GM21447 (cell line): ENCODE results near the gene FUT7.

Experiments
- ATAC-seq: cut with Tn5 transposase; IDR thresholded peaks from one replicate; pipeline ENCODE4 v1.9.1; 2021; ENCODE audit not compliant: unreplicated experiment

Gene FUT7

DNA sequence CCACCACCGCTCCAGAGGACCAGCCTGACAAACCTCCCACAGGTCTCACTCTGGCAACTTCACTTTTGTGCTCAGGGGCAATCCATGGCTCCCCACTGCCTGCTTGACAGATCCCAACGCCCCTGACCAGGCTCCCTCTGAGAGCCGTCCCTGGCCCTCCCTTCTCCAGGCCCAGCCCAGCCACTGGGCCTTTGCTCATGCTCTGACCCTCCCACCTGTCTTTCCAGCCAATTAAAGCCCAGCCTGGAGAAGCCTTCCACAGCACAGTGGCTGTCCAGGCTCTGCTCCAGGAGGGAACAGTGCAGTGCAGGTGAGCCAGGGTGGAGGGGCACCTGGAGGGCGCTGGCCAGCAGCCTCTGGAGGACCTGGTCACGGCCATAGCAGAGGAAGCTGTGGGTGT, 18.7 kb upstream of the FUT7 start:
- no peak for ATAC-seq

DNA sequence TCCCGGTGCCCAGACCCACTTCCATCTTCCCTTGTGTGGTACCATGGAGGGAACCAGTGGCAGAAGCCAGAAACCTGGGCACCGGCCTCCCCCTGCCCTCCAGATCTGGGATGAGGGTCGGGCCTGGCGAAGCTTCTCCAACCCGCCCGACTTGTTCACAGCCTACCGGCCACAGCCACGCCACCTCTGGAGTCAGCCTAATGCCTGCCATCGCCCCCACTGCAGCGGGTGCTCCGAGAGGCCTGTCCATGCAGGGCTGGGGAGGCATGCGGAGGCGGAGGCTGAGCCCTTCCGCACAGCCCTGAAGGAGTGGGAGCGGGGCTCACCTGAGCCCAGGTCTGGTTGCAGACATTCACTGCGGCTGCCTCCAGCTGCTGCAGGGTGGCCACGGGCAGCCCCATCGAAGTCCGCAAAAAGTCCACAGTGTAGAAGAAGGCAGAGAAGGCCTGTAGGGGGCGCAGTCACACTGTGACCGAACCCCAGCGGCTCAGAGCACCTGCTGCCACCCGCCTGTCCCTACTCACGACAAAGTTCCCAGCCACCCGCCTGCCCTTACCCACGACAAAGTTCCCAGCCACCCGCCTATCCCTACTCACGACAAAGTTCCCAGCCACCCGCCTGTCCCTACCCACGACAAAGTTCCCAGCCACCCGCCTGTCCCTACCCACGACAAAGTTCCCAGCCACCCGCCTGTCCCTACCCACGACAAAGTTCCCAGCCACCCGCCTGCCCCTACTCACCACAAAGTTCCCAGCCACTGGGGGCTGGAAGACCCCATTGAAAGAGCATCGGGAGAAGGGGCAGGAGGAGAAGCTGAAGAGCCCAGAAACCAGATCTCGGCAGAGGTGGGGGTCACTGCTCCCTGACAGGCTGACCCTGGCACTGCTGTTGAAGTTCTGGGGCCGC, 17.9 kb upstream of the FUT7 start:
- ATAC-seq = no peak

DNA sequence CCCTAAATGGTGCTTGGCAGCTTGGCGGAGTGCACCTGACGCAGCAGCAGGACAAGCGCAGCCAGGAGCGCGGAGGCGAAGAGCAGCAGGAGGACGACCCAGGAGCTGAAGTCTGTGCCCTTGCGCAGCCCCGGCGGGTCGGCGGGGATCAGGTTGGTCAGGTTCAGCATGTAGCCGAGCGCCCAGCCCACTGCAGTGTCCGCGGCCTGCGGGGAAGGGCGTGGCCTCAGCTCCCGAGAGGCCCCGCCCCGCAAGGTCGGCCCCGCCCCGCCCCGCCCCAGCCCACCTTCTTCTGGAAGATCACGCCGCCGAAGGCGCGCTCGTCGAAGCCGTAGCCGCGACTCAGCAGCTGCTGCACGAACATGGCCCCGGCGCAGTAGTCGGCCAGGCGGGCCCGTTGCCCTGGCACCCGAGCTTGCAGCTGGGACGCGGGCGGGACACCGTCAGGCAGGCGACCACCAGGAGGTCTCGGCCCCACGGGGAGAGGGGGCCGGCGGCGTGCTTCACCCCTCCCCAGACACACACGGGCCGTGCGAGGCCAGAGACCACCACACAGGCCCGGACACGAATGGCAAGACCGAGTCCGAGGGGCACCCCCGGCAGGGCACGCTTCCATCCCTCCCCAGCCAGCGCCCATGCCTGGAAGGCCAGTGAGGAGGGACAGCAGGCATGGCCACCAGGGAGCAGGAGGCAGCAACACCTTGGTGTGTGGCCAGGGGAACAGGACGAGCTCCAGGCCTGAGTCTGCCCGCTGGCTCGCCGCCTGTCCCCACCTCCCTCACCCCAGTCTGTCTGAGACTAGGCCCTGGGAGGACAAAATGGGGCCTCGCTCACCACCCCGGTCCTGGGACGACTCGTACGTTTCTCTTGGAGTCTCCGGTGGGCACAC, 17.0 kb upstream of the FUT7 start:
- ATAC-seq = no peak

DNA sequence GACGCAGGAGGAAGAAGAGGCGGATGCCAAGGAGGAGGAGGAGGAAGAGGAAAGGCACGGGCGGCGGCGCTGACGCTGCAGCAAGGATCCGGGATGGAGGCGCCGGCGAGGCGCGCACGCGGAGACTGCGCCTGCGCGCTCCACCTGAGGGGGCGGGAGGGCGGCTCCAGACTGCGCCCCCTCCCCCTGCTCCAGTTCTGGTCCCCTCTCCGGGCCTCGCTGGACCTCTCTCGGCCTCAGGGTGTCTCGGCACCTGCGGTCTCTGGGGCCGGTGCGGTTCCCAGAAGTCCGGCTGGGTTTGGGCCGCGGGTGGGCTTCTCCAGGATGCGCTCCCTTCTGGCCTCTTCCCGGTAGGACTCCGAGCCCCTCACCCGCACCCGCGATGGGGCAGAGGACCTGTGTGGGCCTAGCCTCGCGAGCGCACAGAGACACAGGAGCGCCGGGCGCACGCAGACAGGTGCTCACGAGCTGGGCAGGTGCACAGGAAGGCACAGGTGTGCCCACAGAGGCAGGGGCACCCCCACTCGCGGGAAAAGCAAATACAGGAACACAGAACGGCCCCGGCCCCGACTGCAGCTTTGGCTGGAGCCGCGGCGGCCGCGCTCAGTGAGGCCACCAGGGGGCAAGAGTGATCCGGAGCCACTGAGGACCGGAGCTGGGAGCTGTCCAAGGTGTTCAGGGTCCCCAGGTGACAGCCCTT, 14.3 kb upstream of the FUT7 start, which contains the start of gene NPDC1:
Gene NPDC1, minus strand, starts transcription at position 90 of the 700 bp plus-strand sequence. CDS start 188 bp downstream, outside the sequence.
- ATAC-seq = no peak

DNA sequence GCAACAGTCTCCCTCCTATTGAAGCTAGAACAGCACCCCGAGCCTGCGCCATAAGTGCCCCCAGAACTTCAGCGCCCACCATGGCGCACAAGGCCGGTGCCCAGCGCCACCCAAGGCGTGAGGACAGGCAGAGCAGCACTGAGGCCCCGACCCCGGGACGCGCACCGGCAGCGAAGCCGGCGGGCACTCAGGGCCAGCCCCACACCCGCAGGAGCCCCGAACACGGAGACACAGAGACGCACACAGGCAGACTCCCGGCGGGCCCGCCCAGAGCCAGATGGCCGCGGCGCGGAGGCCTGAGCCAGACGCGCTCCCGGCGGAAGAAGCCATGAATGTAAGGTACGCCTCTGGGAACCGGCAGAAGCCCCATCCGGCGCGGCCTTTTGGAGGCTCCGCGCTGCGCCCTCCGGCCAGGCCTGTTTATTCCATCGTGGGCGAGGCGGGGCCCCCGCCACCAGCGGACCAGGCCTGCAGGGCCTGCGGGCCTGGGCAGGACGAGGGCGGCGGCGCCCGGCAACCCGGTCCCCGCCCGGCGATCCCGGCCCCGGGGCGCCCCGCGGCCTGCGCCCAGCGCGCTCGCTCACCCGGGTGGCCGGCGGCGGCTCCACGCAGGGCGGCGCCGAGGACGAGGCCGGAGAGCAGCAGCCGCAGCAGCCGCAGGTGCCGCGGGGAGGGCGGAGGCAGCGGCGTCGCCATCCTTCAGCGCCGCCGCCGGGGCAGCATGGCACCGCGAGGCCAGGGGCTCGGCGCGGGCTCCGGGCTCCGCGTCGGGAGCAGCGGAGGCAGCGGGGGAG, 13.6 kb upstream of the FUT7 start:
- ATAC-seq = no peak

DNA sequence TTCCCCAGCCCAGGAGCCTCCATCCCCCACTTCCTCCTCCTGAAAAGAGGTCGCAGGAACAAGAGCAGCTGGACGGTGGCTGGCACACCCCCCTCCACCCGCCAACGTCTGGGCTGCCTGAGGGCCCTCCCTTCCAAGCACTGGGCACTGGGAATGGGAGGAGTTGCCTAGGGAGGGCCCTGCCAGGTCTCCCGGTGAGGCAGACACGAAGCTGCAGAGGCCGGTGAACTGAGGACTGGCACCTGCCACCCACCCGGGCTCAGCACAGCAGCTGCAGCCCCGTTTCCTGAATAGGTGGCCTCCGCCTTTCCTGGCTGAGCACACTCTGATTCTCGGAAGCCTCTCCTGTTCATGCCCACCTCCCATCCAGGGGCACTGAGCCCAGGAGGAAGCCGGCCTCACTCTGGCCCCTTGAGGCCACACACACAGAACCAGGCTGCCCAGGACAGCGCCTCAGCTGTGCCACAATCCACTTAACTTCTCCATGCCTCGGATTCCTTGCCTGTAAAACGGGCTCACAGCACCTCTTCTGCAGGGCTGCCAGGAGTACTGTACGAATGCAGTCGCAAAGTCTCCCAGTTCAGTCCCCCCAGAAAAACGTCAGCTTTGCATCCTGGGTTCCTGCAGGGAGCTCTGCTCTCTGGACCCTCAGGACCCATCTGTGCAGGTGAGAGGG, 12.8 kb upstream of the FUT7 start:
- no peak for ATAC-seq

DNA sequence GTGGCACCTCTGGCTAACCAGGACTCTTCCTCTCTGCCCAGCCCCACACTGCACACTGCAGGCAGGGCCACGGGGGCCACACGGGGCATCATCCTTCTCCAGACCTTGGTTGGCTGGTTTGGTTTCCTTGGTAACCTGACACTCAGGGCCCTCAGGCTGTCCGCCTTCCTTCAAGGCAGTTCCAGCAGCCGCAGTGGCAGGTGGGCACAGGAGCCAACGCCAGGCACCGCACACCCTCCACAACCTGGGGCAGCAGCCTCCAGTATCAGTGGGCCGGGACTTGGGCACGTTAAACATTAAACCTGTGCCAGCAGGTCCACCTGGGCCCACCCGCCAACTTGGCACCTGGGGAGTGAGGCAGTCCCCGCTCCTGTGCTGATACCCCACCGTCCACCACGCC, 12.1 kb upstream of the FUT7 start:
- ATAC-seq = no peak

DNA sequence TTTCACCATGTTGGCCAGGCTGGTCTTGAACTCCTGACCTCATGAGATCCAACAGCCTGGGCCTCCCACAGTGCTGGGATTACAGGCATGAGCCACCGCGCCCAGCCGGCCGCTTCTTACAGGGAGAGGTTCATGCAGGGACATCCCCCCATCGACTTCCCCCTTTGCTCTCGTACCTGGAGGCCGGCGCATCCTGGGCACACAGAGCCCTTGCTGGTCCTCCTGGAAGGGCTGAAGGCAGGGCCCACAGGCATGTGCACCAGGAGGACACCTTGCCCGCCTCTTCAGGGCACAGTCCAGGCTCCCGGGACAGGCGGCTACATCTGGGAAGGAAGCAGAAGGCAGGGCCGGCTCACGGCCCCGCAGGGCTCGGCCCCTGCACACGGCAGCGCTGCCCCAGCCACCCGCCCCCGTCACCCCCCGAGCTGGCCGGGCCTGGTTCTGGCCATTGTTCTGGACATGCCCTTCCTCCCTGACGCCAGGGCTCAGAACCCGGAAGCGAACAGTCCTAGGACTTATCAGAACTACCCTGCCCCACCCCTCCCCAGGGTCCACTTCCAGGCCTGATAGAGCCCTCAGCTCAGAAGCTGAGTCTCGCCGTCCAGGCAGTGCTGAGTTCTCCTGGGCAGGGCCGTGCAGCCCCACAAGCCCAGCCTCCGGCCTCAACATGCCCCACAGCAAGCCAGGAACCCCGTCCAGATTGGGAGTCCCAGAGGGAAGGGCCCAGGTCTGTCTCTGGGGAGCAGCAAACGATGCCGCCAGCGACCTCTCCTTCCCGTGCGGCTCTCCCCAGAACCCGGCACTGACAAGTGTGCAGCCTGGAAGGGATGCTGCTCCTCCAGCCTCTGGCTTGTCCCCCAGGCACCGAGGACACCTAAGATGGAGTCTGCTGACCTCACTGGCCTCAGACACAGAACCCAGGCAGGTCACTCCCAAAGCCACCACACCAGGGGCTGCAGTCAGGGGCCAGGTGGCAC, 11.2 kb upstream of the FUT7 start:
- no peak for ATAC-seq

DNA sequence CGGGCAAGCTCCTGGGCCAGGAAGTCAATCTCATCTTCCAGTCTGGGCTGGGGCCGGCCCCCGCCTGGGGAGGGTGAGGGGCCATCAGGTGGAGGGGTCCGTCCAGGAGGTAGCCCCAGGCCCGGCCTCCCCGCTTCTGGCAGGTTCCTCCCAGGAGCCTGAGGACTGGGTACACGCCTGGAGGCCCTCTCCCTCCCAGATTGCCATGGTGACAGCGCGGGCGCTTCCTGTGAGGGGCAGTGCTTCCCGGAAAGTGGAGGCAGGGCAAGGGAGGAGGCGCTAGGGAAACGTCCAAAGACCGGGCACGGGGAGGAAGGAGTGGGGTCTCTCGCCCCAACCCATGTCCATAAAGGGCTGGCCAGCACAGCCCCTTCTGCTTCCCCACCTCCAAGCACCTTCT, 9.2 kb upstream of the FUT7 start:
- no peak for ATAC-seq

DNA sequence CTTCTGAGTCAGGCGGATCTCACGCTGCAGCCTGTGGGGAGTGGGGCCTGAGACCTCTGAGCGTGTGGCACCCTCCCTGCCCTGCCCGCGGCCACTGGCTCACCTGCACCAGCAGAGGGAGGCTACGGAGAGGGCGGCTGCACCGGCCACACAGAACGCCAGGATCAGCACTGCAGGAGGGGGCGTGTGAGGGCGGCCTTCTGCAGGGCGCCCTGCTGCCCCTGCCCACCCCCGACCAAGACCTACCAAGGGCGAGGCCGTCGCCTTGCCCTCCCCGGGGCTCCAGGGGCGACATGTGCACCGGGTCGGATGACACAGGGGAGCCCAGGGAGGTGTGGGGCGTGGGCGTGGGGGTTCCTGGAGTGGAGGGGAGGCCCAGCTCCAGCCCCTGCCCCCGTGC, 8.7 kb upstream of the FUT7 start:
- no peak for ATAC-seq

DNA sequence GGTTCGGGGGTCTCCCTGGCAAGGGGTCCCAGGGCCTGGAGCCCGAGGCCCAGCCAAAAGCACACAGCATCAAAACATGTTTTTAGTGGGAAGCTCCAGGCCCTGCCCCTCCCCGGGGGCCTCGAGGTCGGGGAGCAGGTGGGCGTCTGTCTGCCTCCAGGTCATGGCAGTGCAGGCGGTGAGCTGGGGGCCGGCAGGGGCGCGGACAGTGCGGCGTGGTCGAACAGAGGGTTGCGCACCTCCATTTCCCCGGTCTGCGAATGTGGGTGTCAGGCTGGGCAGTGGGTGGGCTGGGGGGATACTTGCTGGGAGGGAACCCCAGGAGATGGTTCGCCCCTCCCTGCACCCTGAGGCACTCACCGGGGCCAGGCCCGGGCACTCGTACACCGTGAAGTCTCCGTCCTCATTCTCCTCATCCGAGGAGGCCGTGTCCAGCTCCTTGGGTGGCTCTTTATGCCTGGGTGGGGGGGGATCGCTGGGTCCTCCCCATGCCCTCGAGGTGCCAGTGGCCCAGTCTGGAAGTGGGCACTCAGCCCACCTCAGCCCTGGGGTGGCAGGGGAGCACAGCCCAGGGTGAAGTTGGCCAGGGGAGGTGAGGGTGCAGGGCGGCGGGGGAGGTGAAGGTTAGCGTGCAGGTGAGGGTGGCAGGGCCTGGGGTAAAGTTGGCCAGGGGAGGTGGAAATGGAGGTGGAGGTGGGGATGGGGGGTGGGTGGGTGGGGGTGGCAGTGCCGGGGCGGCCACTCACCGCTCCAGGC, 7.9 kb upstream of the FUT7 start:
- ATAC-seq = no peak

DNA sequence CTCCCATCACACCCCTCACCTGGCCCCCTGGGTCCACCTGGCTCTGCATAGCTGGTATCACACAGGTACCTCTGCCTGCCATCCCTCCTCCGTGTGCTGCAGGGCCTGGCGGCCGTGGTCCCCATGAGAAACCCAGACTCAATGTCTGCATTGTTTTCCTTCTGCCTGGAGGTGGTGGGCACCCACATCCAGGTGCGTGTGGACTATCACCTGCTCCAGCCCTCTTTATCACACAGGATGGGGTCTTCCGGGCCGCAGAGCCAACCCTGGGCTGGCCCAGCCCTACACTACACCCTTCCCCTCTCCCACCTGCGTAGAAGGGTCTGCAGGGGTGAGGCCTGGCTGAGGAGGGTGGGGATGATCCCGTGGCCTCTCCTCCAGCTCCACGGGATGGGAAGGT, 7.0 kb upstream of the FUT7 start:
- no peak for ATAC-seq

DNA sequence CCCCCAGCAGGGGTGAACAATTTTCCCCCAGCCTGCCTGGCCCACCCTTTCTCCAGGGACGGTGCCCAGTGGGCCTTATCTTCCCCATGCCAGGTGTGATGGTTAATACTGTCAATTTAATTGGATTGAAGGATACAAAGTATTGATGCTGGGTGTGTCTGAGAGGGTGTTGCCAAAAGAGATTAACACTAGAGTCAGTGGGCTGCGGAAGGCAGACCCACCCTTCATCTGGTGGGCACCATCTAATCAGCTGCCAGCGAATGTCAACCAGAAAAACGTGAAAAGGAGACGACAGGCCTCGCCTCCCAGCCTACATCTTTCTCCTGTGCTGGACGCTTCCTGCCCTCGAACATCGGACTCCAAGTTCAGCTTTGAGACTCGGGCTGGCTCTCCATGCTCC, 5.6 kb upstream of the FUT7 start:
- ATAC-seq = no peak

DNA sequence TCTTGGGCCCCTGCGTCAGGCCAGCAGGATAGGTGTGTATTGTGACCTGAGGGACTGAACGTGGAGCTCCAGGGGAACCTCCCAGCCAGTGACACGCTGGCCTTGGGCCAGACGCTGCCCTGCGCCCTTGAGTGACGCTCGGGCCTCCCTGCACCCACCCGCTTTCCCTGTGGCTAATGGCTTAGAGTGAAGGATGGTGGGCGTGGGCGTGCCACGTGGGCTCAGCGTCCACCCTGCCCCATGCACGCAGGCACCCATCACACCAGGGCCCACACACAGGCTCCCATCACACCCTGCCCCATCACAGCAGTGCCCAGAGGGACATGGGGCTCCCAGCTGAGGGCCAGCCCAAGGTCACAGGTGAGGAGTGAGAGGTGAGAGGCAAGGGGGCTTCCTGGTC, 5.1 kb upstream of the FUT7 start:
- no peak for ATAC-seq

DNA sequence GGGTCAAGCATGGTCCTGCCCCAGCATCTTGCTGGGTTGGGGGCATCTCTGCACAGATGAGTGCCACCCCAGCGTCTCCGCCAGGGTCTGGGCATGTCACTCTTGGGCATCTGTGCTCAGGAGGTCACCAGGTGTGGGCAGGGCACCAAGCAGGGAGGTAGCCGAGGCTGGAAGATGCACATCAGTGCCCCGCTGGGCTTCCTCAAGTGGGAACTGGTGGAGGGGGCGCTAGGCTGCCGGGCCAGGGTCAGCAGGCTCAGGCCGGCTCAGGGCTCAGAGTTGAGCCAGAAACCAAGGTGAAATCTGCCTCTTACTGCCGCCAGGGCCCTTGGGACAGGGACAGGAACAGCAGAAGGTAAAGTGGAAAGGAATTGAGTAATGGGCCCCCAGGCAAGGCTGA, 4.0 kb upstream of the FUT7 start:
- no peak for ATAC-seq

DNA sequence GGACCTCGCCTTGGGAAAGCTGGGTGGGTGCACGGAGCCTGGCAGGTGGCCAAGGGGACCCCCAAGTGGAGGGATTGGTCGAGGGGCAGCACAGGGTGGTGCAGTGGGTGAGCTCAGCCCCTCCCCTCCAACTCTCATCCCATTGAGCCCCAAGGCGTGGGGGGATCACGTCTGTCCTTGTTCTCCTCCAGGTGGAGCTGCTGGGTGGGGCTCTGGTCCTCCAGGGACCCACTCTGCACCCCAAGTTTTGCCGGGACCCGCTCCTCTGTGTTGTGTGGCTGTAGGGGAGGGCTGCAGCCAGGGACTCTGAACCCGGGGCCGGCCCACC, 3.6 kb upstream of the FUT7 start:
- no peak for ATAC-seq

DNA sequence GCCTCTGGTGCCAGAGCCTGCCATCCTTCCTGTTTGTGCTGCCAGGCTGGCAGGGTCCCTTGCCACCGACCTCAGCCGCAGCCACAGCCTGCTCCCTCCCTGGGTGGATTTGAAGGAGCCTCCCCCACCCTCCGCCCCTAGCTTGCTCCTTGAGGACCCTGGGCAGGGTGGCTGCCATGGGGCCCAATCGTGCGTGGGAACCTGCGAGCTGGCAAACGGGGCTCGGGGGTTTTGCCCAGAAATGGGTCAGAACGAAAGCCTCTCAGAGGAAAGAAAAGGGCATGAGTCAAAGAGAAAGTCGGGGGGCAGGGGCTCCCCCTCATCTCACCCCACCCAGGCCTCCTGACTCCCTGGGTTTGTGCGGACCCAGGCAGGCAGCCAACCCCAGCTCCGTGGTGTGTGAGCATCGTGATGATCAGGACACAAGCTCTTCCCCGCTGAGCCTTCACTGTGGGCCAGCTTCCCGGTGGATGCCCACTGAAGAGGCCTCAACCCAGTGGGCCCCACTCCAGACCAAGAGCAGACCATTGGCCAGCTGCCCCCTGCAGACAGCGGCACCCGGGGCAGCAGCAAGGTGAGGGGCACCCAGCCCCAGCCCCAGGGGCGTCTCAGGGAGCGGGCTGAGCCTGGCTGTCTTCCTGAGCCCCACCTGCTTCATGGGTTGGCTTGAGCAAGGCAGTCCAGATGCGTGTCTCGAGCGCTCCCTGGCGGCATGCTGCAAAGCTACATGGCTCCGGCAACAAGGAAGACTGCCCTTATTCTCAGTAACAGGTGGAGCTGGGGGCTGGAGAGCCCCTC, 3.0 kb upstream of the FUT7 start:
- peak; percentile 55 for ATAC-seq
